Prostate gland (tissue), 2 donors: Measurements from ENCODE around the gene NPIPB8.

Experiments used
- POLR2AphosphoS5 ChIP-seq: sonication (generic); formaldehyde crosslinking; IDR thresholded peaks from one replicate; pipeline ENCODE4 v1.6.1; 2017; ENCODE audit warnings: antibody characterized with exemption
- TF ChIP-seq, protein P1 (sequence below), 4 experiments: fragments of 200-600 bp in 2 of 4; fragments of 450-650 bp in 2 of 4; sonication (generic) in 2 of 4; IDR thresholded peaks; 1 replicate in 3 of 4; 2 replicates in 1 of 4; pipeline ENCODE4 v1.5.1; 2016 to 2019; ENCODE audit warnings: antibody characterized with exemption in 4 of 4, mild to moderate bottlenecking in 2 of 4, moderate library complexity in 2 of 4

DNA sequence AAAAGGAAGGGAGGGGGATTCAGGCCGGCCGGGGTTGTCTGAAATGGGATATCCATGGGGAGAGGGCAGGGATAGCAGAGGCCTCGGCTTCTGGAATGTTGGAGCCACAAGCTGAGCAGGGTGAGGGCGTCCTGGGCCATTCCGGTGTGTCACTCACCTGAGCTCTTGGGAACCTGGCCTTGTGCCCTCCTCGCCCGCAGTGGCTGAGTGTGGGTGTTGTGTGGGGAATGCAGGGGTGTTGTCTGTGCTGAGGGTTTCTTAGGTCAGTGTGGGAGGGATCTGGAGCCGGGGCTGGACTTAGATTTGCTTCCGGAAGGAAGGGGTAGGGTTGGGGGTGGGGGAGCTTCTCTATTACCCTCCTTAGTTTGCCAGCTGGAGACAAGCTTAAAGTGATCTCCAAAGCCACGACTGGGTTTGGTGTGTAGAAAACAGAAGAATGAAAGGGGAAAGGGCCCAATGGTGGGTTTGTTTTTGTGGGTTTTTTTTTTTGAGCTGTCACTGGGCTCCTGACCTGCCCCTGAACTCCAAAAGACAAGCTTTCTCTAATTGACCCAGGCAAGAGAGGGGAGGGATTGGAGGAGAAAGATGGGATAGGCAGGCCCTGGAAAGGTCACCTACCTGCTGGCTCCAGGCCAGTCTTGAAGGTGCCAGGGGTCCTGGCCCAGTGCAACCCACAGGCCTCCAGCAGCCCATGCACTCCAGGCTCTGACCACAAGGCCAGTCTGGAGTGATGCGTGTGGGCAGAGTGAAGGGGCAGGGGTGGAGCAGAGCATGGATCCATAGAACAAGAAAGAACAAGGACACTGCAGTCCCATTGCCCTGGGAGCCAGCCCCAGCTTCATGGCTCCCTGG is 40.8 kb upstream of the NPIPB8 start, which contains the start of gene SULT1A2:
- TF ChIP-seq POLR2AphosphoS5, result no peak
- TF ChIP-seq, protein P1, sequence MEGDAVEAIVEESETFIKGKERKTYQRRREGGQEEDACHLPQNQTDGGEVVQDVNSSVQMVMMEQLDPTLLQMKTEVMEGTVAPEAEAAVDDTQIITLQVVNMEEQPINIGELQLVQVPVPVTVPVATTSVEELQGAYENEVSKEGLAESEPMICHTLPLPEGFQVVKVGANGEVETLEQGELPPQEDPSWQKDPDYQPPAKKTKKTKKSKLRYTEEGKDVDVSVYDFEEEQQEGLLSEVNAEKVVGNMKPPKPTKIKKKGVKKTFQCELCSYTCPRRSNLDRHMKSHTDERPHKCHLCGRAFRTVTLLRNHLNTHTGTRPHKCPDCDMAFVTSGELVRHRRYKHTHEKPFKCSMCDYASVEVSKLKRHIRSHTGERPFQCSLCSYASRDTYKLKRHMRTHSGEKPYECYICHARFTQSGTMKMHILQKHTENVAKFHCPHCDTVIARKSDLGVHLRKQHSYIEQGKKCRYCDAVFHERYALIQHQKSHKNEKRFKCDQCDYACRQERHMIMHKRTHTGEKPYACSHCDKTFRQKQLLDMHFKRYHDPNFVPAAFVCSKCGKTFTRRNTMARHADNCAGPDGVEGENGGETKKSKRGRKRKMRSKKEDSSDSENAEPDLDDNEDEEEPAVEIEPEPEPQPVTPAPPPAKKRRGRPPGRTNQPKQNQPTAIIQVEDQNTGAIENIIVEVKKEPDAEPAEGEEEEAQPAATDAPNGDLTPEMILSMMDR (IDR thresholded peaks at IDR 0.05), result no peak
